WTC11 (cell line): ENCODE results near the gene POLK.

ENCODE experiments used
- ATF2 ChIP-seq: sonication (generic); formaldehyde crosslinking; IDR thresholded peaks from 2 replicates; pipeline ENCODE4 v1.8.1; 2022; ENCODE audit warnings: low read depth, missing genetic modification reagents, borderline replicate concordance
- CTCF ChIP-seq: fragments of 200-600 bp; IDR thresholded peaks from 2 replicates; pipeline ENCODE4 v1.8.0; 2022; ENCODE audit warnings: antibody characterized with exemption
- IRF1 ChIP-seq: sonication (generic); formaldehyde crosslinking; IDR thresholded peaks from 2 replicates; pipeline ENCODE4 v1.8.0; 2023; ENCODE audit warnings: missing genetic modification reagents
- NR2C2 ChIP-seq: sonication (generic); formaldehyde crosslinking; IDR thresholded peaks from 2 replicates; pipeline ENCODE4 v1.8.0; 2022; ENCODE audit warnings: mild to moderate bottlenecking, missing genetic modification reagents
- SMAD4 ChIP-seq: sonication (generic); formaldehyde crosslinking; IDR thresholded peaks from 2 replicates; pipeline ENCODE4 v1.8.0; 2022; ENCODE audit warnings: mild to moderate bottlenecking, missing genetic modification reagents
- SP1 ChIP-seq: sonication (generic); formaldehyde crosslinking; conservative IDR thresholded peaks from 2 replicates; pipeline ENCODE4 v1.8.1; 2022; ENCODE audit warnings: missing genetic modification reagents
- STAT6 ChIP-seq: sonication (generic); formaldehyde crosslinking; conservative IDR thresholded peaks from 2 replicates; pipeline ENCODE4 v1.8.1; 2023; ENCODE audit warnings: mild to moderate bottlenecking, low read depth, missing genetic modification reagents, moderate library complexity
- TEAD1 ChIP-seq: sonication (generic); formaldehyde crosslinking; IDR thresholded peaks from 2 replicates; pipeline ENCODE4 v1.8.0; 2022; ENCODE audit warnings: mild to moderate bottlenecking, missing genetic modification reagents
- TEAD4 ChIP-seq: sonication (generic); formaldehyde crosslinking; IDR thresholded peaks from 2 replicates; pipeline ENCODE4 v1.8.0; 2022; ENCODE audit warnings: mild to moderate bottlenecking, missing genetic modification reagents
- USF2 ChIP-seq: sonication (generic); formaldehyde crosslinking; IDR thresholded peaks from 2 replicates; pipeline ENCODE4 v1.8.1; 2023; ENCODE audit warnings: mild to moderate bottlenecking, missing genetic modification reagents, moderate library complexity
- ZNF512 ChIP-seq: sonication (generic); formaldehyde crosslinking; IDR thresholded peaks from 2 replicates; pipeline ENCODE4 v1.8.1; 2022; ENCODE audit warnings: missing genetic modification reagents, borderline replicate concordance
- ZNF671 ChIP-seq: fragments of 250-450 bp; sonication (Bioruptor Pico); IDR thresholded peaks from 2 replicates; pipeline ENCODE4 v1.8.0; 2021; ENCODE audit warnings: mild to moderate bottlenecking
- ZSCAN18 ChIP-seq: fragments of 250-450 bp; sonication (Bioruptor Pico); IDR thresholded peaks from 2 replicates; pipeline ENCODE4 v2.1.2; 2022; ENCODE audit warnings: mild to moderate bottlenecking, moderate library complexity

GRCh38 chr5:75546830-75547229, 35.1 kb downstream of the POLK start:
- TF ChIP-seq STAT6 (CRISPR knock-in tag) (no peak), CTCF (no peak), SMAD4 (no peak), NR2C2 (CRISPR knock-in tag) (no peak), ZNF671 (no peak), USF2 (no peak), ATF2 (CRISPR knock-in tag) (no peak), TEAD4 (CRISPR knock-in tag) (no peak), ZSCAN18 (CRISPR knock-in tag) (no peak), ZNF512 (CRISPR knock-in tag) (no peak), IRF1 (CRISPR knock-in tag) (no peak), SP1 (CRISPR knock-in tag) (no peak), TEAD1 (no peak)
